HepG2 (cell line): ENCODE measurements around the gene C6orf132. TPM values are rescaled to one million over a fixed set of nuclear protein-coding genes. Genes with fewer than 3 reads are reported as not detected.

ENCODE experiments used
- AHDC1 ChIP-seq: sonication (generic); formaldehyde crosslinking; IDR thresholded peaks from 2 replicates; pipeline ENCODE4 v1.5.1; 2020; ENCODE audit warnings: mild to moderate bottlenecking, missing genetic modification reagents, borderline replicate concordance
- ATM ChIP-seq: fragments of 450-650 bp; IDR thresholded peaks from 2 replicates; pipeline ENCODE4 v1.7.1; 2017; ENCODE audit warnings: mild to moderate bottlenecking, borderline replicate concordance
- GTF3A ChIP-seq: sonication (generic); formaldehyde crosslinking; conservative IDR thresholded peaks from 2 replicates; pipeline ENCODE4 v1.4.0; 2020; ENCODE audit warnings: mild to moderate bottlenecking, missing genetic modification reagents
- LRRFIP1 ChIP-seq: sonication (generic); formaldehyde crosslinking; conservative IDR thresholded peaks from 2 replicates; pipeline ENCODE4 v1.4.0; 2020; ENCODE audit warnings: missing genetic modification reagents
- MXD3 ChIP-seq: IDR thresholded peaks from 2 replicates; pipeline ENCODE4 v1.6.1; 2016; ENCODE audit warnings: mild to moderate bottlenecking, missing biosample characterization, missing genetic modification reagents
- PATZ1 ChIP-seq: sonication (generic); formaldehyde crosslinking; IDR thresholded peaks from 2 replicates; pipeline ENCODE4 v1.4.0; 2020; ENCODE audit warnings: missing genetic modification reagents
- ZNF274 ChIP-seq: sonication (generic); formaldehyde crosslinking; IDR thresholded peaks from 2 replicates; pipeline ENCODE4 v1.5.1; 2020; ENCODE audit warnings: mild to moderate bottlenecking, missing genetic modification reagents
- ZNF564 ChIP-seq: sonication (generic); formaldehyde crosslinking; IDR thresholded peaks from 2 replicates; pipeline ENCODE4 v1.8.1; 2023; ENCODE audit warnings: mild to moderate bottlenecking, missing genetic modification reagents
- ZNF749 ChIP-seq: sonication (generic); formaldehyde crosslinking; IDR thresholded peaks from 2 replicates; pipeline ENCODE4 v1.8.0; 2022; ENCODE audit warnings: mild to moderate bottlenecking, missing genetic modification reagents, moderate library complexity, borderline replicate concordance
- polyA plus RNA-seq, 8 experiments: library from polyadenylated mRNA; depleted of rRNA in 3 of 8; stranded (reverse) in 7 of 8; unstranded in 1 of 8; fragments of >200 nt; fragmentation: Illumina TruSeq in 4 of 8; extraction: Trizol in 4 of 8; gene quantifications; 2 replicates each; pipeline versions ENCODE4 v1.2.1 to v1.2.3, GENCODE V29; 2011 to 2016; ENCODE audit warnings: low read depth in 4 of 8, missing spikeins in 1 of 8, mixed read lengths in 1 of 8; ENCODE audit not compliant: insufficient read depth in 1 of 8
- total RNA-seq, 5 experiments: library from RNA; depleted of rRNA; stranded (reverse); fragments of >200 nt; fragmentation: Illumina TruSeq; extraction: Trizol; gene quantifications; 2 replicates each; pipeline ENCODE4 v1.2.3, GENCODE V29; 2016; ENCODE audit warnings: low read depth in 1 of 5

The C6orf132 gene
- total and polyA plus RNA-seq, 2 of the 13 experiments (the other 11 are each of a cell fraction or from before 2014, with no cell fraction given): 0.78 to 3.0 TPM

- TF ChIP-seq ZNF564 (CRISPR knock-in tag): no peak
- TF ChIP-seq LRRFIP1 (CRISPR knock-in tag): no peak
- TF ChIP-seq AHDC1 (CRISPR knock-in tag): no peak
- no peak for TF ChIP-seq ZNF274 (CRISPR knock-in tag)
- TF ChIP-seq PATZ1: no peak
- TF ChIP-seq ATM: no peak
- no peak for TF ChIP-seq ZNF749
- TF ChIP-seq MXD3 (CRISPR knock-in tag): no peak
- no peak for TF ChIP-seq GTF3A (CRISPR knock-in tag)
Observed at GRCh38 chr6:42125231-42125630, 17.2 kb downstream of the C6orf132 start (continued).
